ENCODE results near the gene AQP12B.
"Not testable (repeated sequence)": the region's sequence is repeated elsewhere in the genome, so short reads cannot be mapped to it uniquely, and the experiment has no call there.

Gene AQP12B

DNA sequence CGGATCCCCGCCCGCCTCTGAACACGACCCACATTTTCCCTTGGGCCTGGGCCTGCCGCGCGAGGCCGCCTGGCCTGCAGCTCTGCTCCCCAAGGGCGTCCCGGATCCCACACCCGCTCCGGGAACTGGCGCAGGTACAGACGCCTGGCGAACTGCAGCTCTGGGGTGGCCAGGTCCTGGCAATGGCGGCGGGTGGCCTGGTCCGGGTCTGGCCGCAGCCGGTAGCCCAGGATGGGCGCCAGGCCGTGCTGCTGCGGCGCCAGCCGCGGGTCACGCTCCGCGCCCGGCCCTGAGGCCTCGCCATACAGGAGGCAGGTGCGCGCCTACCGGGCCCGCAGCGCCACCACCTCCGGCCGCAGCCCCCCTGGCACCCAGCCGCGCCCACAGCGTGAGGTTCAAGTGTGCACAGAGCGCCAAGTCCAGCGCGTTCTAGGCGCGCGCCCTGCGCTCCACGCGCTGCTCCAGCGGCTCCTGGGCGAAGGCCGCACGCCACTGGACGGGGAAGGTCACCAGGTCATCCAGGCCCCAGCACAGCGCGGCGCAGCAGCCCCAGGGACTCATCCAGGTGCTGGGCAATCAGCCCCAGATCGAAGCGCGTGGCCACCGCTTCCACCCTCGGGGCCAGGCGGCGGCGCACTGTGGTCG is 18.5 kb upstream of the AQP12B start:
- DNase-seq (ENCODE audit: low read depth) = no peak

- DNase-seq (ENCODE audit: low read depth) = not testable (repeated sequence)
Measured at GRCh38 chr2:240700616-240701015, 17.9 kb upstream of the AQP12B start.

GRCh38 chr2:240699835-240700234 is 17.1 kb upstream of the AQP12B start:
- not testable (repeated sequence) for DNase-seq (ENCODE audit: low read depth)

DNA sequence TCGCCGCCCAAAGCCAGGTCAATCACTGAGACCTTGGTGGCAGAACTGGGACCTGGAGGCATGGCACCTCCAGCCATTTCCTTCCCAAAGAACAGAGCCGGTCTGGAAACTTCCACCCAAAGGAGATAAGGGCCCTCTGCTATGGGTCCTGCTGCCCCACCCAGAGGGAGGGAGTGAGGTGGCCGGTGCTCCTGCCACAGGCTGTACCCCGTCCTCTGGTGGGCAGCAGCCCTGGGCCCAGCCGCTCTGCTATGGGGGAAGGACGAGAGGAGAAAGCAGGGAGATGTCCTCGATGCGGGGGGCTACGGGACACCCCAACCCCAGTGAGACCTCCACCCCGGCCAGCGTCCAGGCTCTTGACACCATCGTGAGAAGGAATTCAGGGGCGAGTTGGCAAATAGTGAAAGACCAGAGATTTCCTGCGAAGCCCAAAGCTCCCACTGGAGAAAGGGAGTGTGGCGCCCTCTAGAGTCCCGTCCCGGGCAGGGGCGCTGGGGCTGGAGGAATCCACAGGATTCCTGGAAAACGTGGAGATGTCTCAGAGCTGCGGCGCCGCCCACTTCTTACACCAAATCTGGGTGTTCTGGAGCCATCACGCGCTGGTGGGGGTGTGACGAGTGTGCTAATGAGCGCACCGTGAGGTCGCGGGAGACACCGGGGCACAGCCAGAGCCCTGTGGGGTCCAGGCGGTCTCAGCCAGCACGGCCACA is 16.3 kb upstream of the AQP12B start:
- DNase-seq (ENCODE audit: low read depth) = not testable (repeated sequence)

GRCh38 chr2:240696469-240696868 is 13.8 kb upstream of the AQP12B start:
- DNase-seq (ENCODE audit: low read depth) = not testable (repeated sequence)

DNA sequence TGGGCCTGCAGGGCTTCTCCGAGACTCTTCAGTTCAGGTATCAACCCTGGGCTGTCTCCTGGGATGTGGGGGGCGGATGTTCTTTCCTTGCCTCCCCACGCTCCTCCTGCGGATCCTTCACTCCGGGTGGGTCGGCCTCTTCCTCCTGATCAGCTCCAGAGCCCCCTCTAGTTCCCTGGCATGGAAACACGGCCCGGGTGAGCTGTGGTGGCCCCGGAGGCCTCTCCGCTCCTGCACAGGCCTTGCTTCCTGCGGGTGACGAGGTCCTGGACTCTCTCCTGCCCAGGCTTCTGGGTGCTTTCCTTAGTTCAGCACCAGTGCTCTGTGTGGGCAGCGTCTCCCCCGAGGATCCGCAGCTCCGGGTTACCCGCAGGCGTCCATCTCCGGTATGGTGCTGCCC is 12.9 kb upstream of the AQP12B start:
- DNase-seq (ENCODE audit: low read depth) = not testable (repeated sequence)

DNA sequence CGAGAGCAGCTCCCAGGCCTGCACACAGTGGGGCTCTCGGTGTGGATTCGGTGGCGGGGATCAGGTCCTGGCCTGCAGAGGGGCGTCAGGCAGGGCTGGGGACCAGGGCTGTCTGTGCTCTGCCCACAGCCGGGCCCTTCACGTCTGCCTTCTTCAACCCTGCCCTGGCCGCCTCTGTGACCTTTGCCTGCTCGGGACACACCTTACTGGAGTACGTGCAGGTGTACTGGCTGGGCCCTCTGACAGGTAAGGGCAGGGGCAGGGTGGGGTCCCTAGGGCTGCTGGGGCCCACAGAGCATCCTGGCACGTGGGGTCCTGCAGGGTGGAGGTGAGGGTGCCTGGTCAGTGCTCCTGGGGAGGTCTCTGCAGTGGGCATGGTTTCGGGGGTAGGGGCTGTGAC is 11.6 kb upstream of the AQP12B start:
- not testable (repeated sequence) for DNase-seq (ENCODE audit: low read depth)

DNA sequence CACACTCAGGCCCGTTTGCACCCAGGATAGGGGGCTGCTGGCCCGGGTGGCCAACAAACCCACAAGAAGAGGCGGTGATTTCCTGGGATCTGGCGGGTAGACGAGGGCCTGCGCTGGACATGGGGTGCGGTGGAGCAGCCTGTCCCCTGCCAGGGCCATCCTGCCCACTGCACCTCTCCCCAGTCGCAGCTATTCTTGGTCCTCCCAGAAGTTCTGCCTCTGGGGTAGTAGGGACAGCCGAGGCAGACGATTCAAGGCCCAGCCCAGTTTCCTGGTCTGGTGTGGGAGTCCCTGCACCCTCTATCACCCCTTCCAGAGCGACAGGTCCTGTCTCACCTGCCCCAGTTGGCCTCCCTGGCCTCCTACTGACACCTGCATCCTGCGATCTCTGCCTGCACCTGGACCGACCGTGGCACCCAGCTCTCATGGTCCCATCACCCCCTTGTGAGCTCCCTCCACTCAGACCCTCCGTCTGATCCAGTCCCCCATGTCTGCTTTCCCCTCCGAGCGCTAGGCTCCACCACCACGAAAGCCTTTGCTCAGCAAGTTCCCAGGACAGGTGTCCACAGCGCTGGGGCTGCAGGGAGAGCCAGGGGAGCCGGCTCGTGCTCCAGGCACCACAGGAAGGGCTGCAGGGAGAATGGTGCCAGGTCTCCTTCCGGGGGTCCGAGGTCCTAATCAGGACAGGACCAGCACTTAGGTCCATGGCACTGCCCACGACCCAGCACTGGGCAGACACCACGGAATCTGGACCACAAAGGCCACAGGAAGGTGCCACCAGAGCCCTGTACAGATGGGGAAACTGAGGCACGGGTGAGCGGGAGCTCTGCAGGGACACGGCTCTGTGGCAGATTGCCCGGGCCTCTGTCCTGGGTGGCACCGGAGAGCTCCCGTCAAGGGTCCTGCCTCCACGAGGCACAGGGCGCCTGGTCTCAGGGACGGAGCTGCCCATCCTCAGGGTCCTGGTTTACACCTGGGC is 10.2 kb upstream of the AQP12B start:
- not testable (repeated sequence) for DNase-seq (ENCODE audit: low read depth)

DNA sequence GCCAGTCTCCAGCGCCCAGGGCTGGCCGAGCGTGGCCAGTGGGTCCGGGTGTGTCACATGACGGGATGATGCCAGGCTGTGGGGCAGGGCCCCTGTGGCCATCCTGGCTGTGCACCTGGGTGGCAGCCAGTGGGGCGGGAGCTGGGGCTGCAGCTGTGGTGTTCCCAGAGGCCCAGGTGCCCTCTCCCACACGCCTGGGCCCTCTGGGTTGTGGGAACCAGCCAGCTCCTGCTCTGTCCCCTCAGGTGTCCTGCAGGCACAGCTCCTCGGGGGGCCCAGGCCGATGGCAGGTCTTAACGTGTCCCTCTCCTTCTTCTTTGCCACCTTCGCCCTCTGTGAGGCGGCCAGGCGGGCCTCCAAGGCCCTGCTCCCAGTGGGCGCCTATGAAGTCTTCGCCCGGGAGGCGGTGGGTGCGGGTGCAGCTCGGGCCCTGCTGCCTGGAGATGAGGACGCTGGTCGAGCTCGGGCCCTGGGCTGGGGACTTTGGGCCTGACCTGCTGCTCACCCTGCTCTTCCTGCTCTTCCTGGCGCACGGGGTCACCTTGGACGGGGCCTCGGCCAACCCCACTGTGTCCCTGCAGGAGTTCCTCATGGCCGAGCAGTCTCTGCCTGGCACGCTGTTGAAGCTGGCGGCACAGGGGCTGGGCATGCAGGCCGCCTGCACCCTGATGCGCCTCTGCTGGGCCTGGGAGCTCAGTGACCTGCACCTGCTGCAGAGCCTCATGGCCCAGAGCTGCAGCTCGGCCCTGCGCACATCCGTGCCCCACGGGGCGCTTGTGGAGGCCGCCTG is 9.1 kb upstream of the AQP12B start, which contains the start of gene AQP12A:
Gene AQP12A (plus strand): TSS at position 236 of the 790 bp plus-strand sequence. CDS start 48 bp downstream, at position 284.
- DNase-seq (ENCODE audit: low read depth) = not testable (repeated sequence)

DNA sequence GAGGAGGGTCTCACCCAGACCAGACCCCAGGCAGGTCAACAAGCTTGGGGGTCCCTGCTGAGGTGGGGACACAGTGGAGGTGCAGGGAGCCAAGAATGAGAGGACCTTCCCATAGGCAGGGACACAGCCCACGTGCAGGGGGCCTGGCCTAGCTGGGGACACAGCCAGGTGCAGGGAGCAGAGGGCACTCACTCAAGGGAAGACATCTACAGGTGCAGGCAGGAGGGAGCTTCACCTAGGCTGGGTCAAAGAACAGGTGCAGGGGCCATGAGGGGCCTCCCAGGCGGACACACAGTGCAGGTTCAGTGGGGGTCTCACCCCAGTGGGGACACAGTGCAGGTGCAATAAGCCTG is 8.4 kb upstream of the AQP12B start:
- DNase-seq (ENCODE audit: low read depth) = not testable (repeated sequence)

GRCh38 chr2:240690421-240691074 is 7.9 kb upstream of the AQP12B start:
- not testable (repeated sequence) for DNase-seq (ENCODE audit: low read depth)

DNA sequence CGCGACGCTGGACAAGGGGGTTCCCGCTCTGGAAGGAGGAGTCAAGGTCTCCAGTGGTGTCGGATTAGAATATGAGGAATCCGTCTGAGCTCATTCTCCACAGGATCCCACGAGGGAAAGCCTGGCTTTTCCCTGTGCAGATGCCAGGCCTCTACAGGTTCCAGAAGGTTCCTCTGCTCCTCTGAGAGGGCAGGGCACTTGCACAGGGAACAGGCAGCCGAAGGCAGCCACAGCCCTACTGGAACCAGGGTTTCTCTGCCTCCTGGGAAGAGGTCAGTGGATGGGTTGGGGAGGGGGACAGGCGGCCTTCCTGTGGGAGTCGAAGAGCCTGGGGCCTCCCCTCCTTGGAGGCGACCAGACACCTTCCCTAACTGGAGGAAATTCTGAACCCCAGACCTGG is 7.3 kb upstream of the AQP12B start:
- no peak for DNase-seq (ENCODE audit: low read depth)

DNA sequence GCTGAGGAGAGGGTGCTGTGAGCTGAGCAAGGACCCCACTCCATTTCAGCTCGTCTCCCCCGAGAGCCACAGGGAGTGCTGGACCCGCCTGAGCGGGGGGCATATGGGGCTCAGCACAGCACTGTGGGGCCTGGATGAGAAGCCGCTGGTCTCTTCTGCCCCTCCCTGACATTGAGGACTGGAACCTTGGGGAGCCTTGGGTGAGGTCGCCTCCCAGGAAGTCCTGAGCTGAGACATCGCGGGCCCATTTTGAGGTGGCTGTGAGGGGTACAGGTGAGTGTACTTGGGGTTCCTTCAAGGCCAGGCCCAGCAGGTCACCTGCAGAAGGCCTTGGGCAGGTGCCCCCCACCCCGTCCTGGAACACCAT is 5.9 kb upstream of the AQP12B start:
- no peak for DNase-seq (ENCODE audit: low read depth)

GRCh38 chr2:240687741-240688552 is 5.3 kb upstream of the AQP12B start:
- DNase-seq (ENCODE audit: low read depth) = no peak

GRCh38 chr2:240687045-240687740 is 4.5 kb upstream of the AQP12B start:
- DNase-seq (ENCODE audit: low read depth) = no peak

- no peak for DNase-seq (ENCODE audit: low read depth)
Measured at GRCh38 chr2:240686460-240686859, 3.8 kb upstream of the AQP12B start.

DNA sequence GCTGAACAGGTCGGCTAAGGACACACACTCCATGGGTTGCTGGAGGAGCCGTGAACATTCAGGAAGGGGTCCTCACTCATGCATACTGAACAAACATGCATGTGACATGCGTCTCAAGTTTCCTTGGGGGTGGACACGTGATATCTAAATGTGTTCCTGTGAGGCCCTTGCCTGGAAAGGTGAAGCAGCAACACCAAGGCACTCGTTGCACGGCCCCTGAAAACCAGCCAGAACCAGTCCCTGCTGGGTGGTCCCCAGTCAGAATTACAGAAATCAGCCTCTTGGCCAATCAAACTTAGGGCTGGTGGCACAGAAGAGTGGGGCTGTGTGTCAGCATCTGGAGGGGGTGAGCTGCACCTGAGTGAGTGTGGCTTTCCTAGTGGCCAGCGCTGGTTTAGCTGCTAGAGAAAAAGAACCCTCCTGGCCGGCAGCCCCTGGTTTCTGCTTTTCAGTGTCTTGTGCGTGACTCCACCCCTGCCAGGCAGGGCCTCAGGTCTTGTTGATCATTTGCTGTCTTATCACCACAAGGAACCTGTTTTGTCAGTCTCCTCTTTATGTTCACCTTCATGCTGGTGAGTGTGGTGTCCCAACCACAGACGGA is 3.2 kb upstream of the AQP12B start:
- no peak for DNase-seq (ENCODE audit: low read depth)

DNA sequence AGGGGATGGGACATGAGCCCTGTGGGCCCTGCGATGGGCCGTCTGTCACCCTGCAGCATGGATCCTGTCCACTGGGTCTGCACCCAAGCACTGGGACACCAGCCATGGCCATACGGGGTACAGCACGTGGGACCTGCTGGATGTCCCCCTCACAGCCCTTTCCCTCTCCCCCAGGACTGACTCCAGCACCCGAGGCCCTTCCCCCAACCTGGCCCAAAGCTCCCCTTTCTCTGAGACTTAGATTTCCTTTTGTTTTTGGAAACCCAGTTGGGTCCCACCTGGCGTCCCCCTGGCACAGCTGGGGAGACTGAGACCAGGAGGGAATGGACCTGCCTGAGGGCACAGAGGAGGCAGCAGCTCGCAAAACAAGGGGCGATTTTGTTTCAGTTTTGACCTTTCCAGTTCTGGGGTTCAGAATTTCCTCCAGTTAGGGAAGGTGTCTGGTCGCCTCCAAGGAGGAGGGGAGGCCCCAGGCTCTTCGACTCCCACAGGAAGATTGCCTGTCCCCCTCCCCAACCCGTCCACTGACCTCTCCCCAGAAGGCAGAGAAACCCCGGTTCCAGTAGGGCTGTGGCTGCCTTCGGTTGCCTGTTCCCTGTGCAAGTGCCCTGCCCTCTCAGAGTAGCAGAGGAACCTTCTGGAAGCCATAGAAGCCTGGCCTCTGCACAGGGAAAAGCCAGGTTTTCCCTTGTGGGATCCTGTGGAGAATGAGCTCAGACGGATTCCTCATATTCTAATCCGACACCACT is 1.5 kb upstream of the AQP12B start:
- not testable (repeated sequence) for DNase-seq (ENCODE audit: low read depth)
